H1 (cell line): ENCODE results near the gene GALNT1. TPM values are rescaled to one million over a fixed set of nuclear protein-coding genes. Genes with fewer than 3 reads are reported as not detected.

Experiments
- BCL11A ChIP-seq, 2 experiments: IDR thresholded peaks; one replicate each; pipeline ENCODE4 v1.6.1; 2011; ENCODE audit warnings: low read depth in 2 of 2, low read length in 2 of 2, mild to moderate bottlenecking in 2 of 2
- CBX5 ChIP-seq: fragments of 300-800, 300-1000 bp; sonication (generic); IDR thresholded peaks from 2 replicates; pipeline ENCODE4 v1.7.1; 2016; ENCODE audit warnings: antibody characterized with exemption, low read length, low read depth
- CBX8 ChIP-seq: fragments of 300-800, 300-1000 bp; sonication (generic); IDR thresholded peaks from 2 replicates; pipeline ENCODE4 v1.7.1; 2016; ENCODE audit warnings: low read depth, low read length, borderline replicate concordance
- FOSL1 ChIP-seq: IDR thresholded peaks from 2 replicates; pipeline ENCODE4 v1.6.1; 2011; ENCODE audit warnings: mild to moderate bottlenecking, low read depth, low read length, moderate library complexity; ENCODE audit not compliant: insufficient read depth
- GTF2F1 ChIP-seq: IDR thresholded peaks from 2 replicates; pipeline ENCODE4 v1.6.1; 2012; ENCODE audit warnings: low read depth, low read length, improper control_type of control experiment, borderline replicate concordance
- HDAC6 ChIP-seq: IDR thresholded peaks from one replicate; pipeline ENCODE4 v1.7.1; 2012; ENCODE audit warnings: low read depth, mild to moderate bottlenecking, inconsistent platforms, low read length, moderate library complexity
- RNF2 ChIP-seq: fragments of 200-900, 300-1000 bp; sonication (generic); IDR thresholded peaks from 2 replicates; pipeline ENCODE4 v1.7.1; 2016; ENCODE audit warnings: borderline replicate concordance, low read depth, mild to moderate bottlenecking, antibody characterized with exemption, low read length; ENCODE audit not compliant: poor library complexity, severe bottlenecking; ENCODE audit errors: missing control alignments
- SP4 ChIP-seq: IDR thresholded peaks from 2 replicates; pipeline ENCODE4 v1.6.1; 2012; ENCODE audit warnings: low read length, inconsistent platforms
- TAF7 ChIP-seq: optimal IDR thresholded peaks from 2 replicates; pipeline ENCODE3; 2011; ENCODE audit warnings: low read depth, mild to moderate bottlenecking, inconsistent platforms, low read length, moderate library complexity, borderline replicate concordance
- ZNF274 ChIP-seq: IDR thresholded peaks from 2 replicates; pipeline ENCODE4 v1.7.0; 2012; ENCODE audit warnings: low read length, borderline replicate concordance; ENCODE audit errors: extremely low read depth
- polyA plus RNA-seq, 7 experiments: library from polyadenylated mRNA; depleted of rRNA in 3 of 7; stranded (reverse) in 5 of 7; unstranded in 2 of 7; fragments of >200 nt in 5 of 7; fragments of 200-250 nt in 2 of 7; gene quantifications; 1 replicate in 5 of 7; 2 replicates in 1 of 7; 4 replicates in 1 of 7; pipeline versions ENCODE4 v1.2.1 to v1.2.3, GENCODE V29; 2011 to 2013; ENCODE audit warnings: missing spikeins in 2 of 7, mixed read lengths in 2 of 7
- total RNA-seq: library from RNA; stranded (reverse); fragmentation: NEBNext Ultra II Directional; extraction: Animal tissue kit (Norgen Biotek cat#: 25700); gene quantifications from 2 replicates; pipeline ENCODE4 v1.2.1, GENCODE V29; 2021
- TF ChIP-seq, protein P1 (sequence below): fragments of 300-600 bp; sonication (generic); IDR thresholded peaks from 2 replicates; pipeline ENCODE4 v1.7.1; 2012; ENCODE audit warnings: low read length, moderate library complexity, mild to moderate bottlenecking, inconsistent platforms; ENCODE audit not compliant: insufficient replicate concordance

GALNT1 gene
- total and polyA plus RNA-seq, 2 of the 8 experiments (the other 6 are each of a cell fraction or from before 2014, with no cell fraction given) = 22.4 to 101 TPM

DNA sequence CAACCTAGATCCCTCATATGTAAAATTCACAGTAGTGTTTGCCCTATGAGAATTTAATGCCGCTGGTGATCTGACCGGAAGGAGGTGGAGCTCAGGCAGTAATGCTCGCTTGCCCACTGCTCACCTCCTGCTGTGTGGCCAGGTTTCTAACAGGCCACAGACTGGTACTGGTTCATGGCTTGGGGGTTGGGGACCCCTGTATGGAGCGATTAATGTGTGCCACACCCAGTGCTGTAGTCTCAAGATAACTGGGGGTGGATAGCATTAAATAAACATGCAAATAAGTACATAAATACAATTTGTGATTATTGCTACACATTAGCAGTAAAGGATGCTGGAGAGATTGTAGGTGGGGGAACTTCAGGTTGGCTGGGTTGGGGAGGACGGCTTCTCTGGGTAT lies 3.2 kb downstream of the GALNT1 start (continued):
- TF ChIP-seq, protein P1, sequence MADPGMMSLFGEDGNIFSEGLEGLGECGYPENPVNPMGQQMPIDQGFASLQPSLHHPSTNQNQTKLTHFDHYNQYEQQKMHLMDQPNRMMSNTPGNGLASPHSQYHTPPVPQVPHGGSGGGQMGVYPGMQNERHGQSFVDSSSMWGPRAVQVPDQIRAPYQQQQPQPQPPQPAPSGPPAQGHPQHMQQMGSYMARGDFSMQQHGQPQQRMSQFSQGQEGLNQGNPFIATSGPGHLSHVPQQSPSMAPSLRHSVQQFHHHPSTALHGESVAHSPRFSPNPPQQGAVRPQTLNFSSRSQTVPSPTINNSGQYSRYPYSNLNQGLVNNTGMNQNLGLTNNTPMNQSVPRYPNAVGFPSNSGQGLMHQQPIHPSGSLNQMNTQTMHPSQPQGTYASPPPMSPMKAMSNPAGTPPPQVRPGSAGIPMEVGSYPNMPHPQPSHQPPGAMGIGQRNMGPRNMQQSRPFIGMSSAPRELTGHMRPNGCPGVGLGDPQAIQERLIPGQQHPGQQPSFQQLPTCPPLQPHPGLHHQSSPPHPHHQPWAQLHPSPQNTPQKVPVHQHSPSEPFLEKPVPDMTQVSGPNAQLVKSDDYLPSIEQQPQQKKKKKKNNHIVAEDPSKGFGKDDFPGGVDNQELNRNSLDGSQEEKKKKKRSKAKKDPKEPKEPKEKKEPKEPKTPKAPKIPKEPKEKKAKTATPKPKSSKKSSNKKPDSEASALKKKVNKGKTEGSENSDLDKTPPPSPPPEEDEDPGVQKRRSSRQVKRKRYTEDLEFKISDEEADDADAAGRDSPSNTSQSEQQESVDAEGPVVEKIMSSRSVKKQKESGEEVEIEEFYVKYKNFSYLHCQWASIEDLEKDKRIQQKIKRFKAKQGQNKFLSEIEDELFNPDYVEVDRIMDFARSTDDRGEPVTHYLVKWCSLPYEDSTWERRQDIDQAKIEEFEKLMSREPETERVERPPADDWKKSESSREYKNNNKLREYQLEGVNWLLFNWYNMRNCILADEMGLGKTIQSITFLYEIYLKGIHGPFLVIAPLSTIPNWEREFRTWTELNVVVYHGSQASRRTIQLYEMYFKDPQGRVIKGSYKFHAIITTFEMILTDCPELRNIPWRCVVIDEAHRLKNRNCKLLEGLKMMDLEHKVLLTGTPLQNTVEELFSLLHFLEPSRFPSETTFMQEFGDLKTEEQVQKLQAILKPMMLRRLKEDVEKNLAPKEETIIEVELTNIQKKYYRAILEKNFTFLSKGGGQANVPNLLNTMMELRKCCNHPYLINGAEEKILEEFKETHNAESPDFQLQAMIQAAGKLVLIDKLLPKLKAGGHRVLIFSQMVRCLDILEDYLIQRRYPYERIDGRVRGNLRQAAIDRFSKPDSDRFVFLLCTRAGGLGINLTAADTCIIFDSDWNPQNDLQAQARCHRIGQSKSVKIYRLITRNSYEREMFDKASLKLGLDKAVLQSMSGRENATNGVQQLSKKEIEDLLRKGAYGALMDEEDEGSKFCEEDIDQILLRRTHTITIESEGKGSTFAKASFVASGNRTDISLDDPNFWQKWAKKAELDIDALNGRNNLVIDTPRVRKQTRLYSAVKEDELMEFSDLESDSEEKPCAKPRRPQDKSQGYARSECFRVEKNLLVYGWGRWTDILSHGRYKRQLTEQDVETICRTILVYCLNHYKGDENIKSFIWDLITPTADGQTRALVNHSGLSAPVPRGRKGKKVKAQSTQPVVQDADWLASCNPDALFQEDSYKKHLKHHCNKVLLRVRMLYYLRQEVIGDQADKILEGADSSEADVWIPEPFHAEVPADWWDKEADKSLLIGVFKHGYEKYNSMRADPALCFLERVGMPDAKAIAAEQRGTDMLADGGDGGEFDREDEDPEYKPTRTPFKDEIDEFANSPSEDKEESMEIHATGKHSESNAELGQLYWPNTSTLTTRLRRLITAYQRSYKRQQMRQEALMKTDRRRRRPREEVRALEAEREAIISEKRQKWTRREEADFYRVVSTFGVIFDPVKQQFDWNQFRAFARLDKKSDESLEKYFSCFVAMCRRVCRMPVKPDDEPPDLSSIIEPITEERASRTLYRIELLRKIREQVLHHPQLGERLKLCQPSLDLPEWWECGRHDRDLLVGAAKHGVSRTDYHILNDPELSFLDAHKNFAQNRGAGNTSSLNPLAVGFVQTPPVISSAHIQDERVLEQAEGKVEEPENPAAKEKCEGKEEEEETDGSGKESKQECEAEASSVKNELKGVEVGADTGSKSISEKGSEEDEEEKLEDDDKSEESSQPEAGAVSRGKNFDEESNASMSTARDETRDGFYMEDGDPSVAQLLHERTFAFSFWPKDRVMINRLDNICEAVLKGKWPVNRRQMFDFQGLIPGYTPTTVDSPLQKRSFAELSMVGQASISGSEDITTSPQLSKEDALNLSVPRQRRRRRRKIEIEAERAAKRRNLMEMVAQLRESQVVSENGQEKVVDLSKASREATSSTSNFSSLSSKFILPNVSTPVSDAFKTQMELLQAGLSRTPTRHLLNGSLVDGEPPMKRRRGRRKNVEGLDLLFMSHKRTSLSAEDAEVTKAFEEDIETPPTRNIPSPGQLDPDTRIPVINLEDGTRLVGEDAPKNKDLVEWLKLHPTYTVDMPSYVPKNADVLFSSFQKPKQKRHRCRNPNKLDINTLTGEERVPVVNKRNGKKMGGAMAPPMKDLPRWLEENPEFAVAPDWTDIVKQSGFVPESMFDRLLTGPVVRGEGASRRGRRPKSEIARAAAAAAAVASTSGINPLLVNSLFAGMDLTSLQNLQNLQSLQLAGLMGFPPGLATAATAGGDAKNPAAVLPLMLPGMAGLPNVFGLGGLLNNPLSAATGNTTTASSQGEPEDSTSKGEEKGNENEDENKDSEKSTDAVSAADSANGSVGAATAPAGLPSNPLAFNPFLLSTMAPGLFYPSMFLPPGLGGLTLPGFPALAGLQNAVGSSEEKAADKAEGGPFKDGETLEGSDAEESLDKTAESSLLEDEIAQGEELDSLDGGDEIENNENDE = no peak
- TF ChIP-seq SP4 = no peak
- TF ChIP-seq ZNF274 = no peak
- no peak for TF ChIP-seq BCL11A (IDR thresholded peaks at IDR 0.05; ENCODE audit: low read depth in 2 of 2, low read length in 2 of 2)
- TF ChIP-seq FOSL1 = no peak
- no peak for TF ChIP-seq GTF2F1
- no peak for TF ChIP-seq TAF7
- no peak for TF ChIP-seq CBX8
- TF ChIP-seq RNF2 = no peak
- no peak for TF ChIP-seq CBX5
- no peak for TF ChIP-seq HDAC6
- TF ChIP-seq, all 59 proteins: peak for 0
